Left ventricle myocardium inferior (tissue), 1 donor: Measurements from ENCODE around the gene ESPNL. TPM values are rescaled to one million over a fixed set of nuclear protein-coding genes. Genes with fewer than 3 reads are reported as not detected.

Experiments
- DNase-seq: peaks from one replicate; pipeline ENCODE4 v3.0.0-alpha.2; 2020
- H3K27ac ChIP-seq: fragments of 200-600 bp; replicated peaks from 2 replicates; pipeline ENCODE4 v1.8.0; 2021
- H3K27me3 ChIP-seq: fragments of 200-600 bp; 2 replicates; pipeline ENCODE4 v1.8.0; 2021; ENCODE audit warnings: low read depth
- H3K36me3 ChIP-seq: fragments of 200-600 bp; 2 replicates; pipeline ENCODE4 v1.8.0; 2021
- H3K4me1 ChIP-seq: fragments of 200-600 bp; 2 replicates; pipeline ENCODE4 v1.8.0; 2021
- H3K4me3 ChIP-seq: fragments of 200-600 bp; 2 replicates; pipeline ENCODE4 v1.8.0; 2021; ENCODE audit warnings: mild to moderate bottlenecking, moderate library complexity
- H3K9me3 ChIP-seq: fragments of 200-600 bp; replicated peaks from 2 replicates; pipeline ENCODE4 v1.8.0; 2021
- CTCF ChIP-seq: fragments of 200-600 bp; IDR thresholded peaks from 2 replicates; pipeline ENCODE4 v1.8.0; 2021; ENCODE audit warnings: antibody characterized with exemption, mild to moderate bottlenecking, borderline replicate concordance
- intact Hi-C: fragments of 100-400 bp; cut with micrococcal nuclease; formaldehyde crosslinking; loops from one replicate; pipeline ENCODE4 v1.11.0; 2022
- total RNA-seq: library from RNA; stranded (reverse); fragmentation: NEBNext Ultra II Directional; extraction: Animal tissue kit (Norgen Biotek cat#: 25700); gene quantifications from one replicate; pipeline ENCODE4 v1.2.1, GENCODE V29; 2021
- donor health status: DM: no; HTN: yes; CAD: no; lungs with severe emphysema.

Gene ESPNL
- total RNA-seq, 1 donor from 2014 or later, result not detected

- Histone ChIP-seq H3K9me3 (no peaks in the 10 kb centered on the region), H3K27me3 (no peaks in the 10 kb centered on the region), H3K36me3 (peaks cover 9% of the 10 kb centered on the region), H3K4me3 (peak overlapping the region; percentile 99), H3K4me1 (peaks cover 31% of the 10 kb centered on the region), H3K27ac (peak overlapping the region; percentile 90)
- no peak for TF ChIP-seq CTCF
- intact Hi-C loops, result no loop called here
- DNase-seq, result no peak
Measured at GRCh38 chr2:238060096-238060541, 40.0 kb upstream of the ESPNL start.

GRCh38 chr2:238060542-238061314 lies 39.4 kb upstream of the ESPNL start, which contains the start of gene SCLY:
TSS of gene SCLY (plus strand) at chr2:238061001. CDS start at chr2:238061055, 54 bp downstream.
- no peak for TF ChIP-seq CTCF
- Histone ChIP-seq H3K27me3 (no peaks in the 10 kb centered on the region), H3K9me3 (no peaks in the 10 kb centered on the region), H3K4me3 (peak within 1 kb of the TSS; percentile 99), H3K27ac (peak within 1 kb of the TSS; percentile 90), H3K4me1 (peaks cover 31% of the 10 kb centered on the region), H3K36me3 (peaks cover 13% of the 10 kb centered on the region)
- intact Hi-C loops, result no loop called here
- peak; percentile 98 for DNase-seq

- no peak for TF ChIP-seq CTCF
- Histone ChIP-seq H3K4me3 (peak overlapping the region; percentile 99), H3K27ac (peak overlapping the region; percentile 90), H3K9me3 (no peaks in the 10 kb centered on the region), H3K36me3 (peaks cover 22% of the 10 kb centered on the region), H3K4me1 (peaks cover 31% of the 10 kb centered on the region), H3K27me3 (no peaks in the 10 kb centered on the region)
- peak; percentile 19 for DNase-seq
- intact Hi-C loops, result no loop called here
Measured at GRCh38 chr2:238061315-238062202, 38.6 kb upstream of the ESPNL start.

GRCh38 chr2:238063414-238064189 lies 36.5 kb upstream of the ESPNL start:
- Histone ChIP-seq H3K27me3 (no peaks in the 10 kb centered on the region), H3K36me3 (peaks cover 40% of the 10 kb centered on the region), H3K4me1 (peaks cover 31% of the 10 kb centered on the region), H3K27ac (no peak overlapping the region), H3K4me3 (no peak overlapping the region), H3K9me3 (no peaks in the 10 kb centered on the region)
- DNase-seq, result no peak
- no peak for TF ChIP-seq CTCF
- intact Hi-C loops, result no loop called here

GRCh38 chr2:238064376-238064775 lies 35.8 kb upstream of the ESPNL start:
- Histone ChIP-seq H3K4me1 (peaks cover 27% of the 10 kb centered on the region), H3K9me3 (no peaks in the 10 kb centered on the region), H3K27ac (no peak overlapping the region), H3K4me3 (no peak overlapping the region), H3K36me3 (peaks cover 46% of the 10 kb centered on the region), H3K27me3 (no peaks in the 10 kb centered on the region)
- intact Hi-C loops, result no loop called here
- TF ChIP-seq CTCF, result no peak
- no peak for DNase-seq
